Spleen (tissue), 11 donors: ENCODE results near the gene CRB2. TPM values are rescaled to one million over a fixed set of nuclear protein-coding genes. Genes with fewer than 3 reads are reported as not detected.

Experiments used
- DNase-seq: peaks from one replicate; pipeline ENCODE4 v3.0.0-alpha.2; 2020
- H3K27ac ChIP-seq, 8 donors: fragments of 200-600 bp; sonication (generic) in 7 of 8; 1 replicate in 4 of 8; 2 replicates in 4 of 8; pipeline versions ENCODE4 v1.5.0 to v1.8.0; 2016 to 2021; ENCODE audit warnings: inconsistent platforms in 4 of 8, mild to moderate bottlenecking in 4 of 8, moderate library complexity in 1 of 8
- H3K27me3 ChIP-seq, 7 donors: fragments of 200-600 bp; sonication (generic) in 6 of 7; replicated peaks in 1 of 7; 1 replicate in 4 of 7; 2 replicates in 3 of 7; pipeline versions ENCODE4 v1.5.0 to v1.8.0; 2016 to 2021; ENCODE audit warnings: inconsistent platforms in 3 of 7, mild to moderate bottlenecking in 1 of 7
- H3K36me3 ChIP-seq, 6 donors: fragments of 200-600 bp; sonication (generic) in 5 of 6; 1 replicate in 4 of 6; 2 replicates in 2 of 6; pipeline versions ENCODE4 v1.5.0 to v1.8.0; 2016 to 2021; ENCODE audit warnings: inconsistent platforms in 2 of 6
- H3K4me1 ChIP-seq, 6 donors: fragments of 200-600 bp; sonication (generic) in 5 of 6; 1 replicate in 3 of 6; 2 replicates in 3 of 6; pipeline versions ENCODE4 v1.5.0 to v1.8.0; 2016 to 2021; ENCODE audit warnings: inconsistent platforms in 3 of 6
- H3K4me3 ChIP-seq, 8 donors: fragments of 200-600 bp; sonication (generic) in 7 of 8; 1 replicate in 4 of 8; 2 replicates in 4 of 8; pipeline versions ENCODE4 v1.5.0 to v1.8.0; 2016 to 2021; ENCODE audit warnings: inconsistent platforms in 4 of 8, mild to moderate bottlenecking in 4 of 8, moderate library complexity in 2 of 8
- H3K9me3 ChIP-seq, 8 donors: fragments of 200-600 bp; sonication (generic) in 7 of 8; 1 replicate in 4 of 8; 2 replicates in 4 of 8; pipeline versions ENCODE4 v1.5.0 to v1.8.0; 2016 to 2021; ENCODE audit warnings: inconsistent platforms in 4 of 8
- CTCF ChIP-seq, 11 experiments: fragments of 200-600 bp in 7 of 11; fragments of 450-650 bp in 4 of 11; sonication (generic) in 4 of 11; IDR thresholded peaks in 8 of 11; conservative IDR thresholded peaks in 3 of 11; 1 replicate in 7 of 11; 2 replicates in 4 of 11; pipeline versions ENCODE4 v1.4.0 to v1.8.0; 2016 to 2021; ENCODE audit warnings: antibody characterized with exemption in 11 of 11, inconsistent platforms in 4 of 11, mild to moderate bottlenecking in 1 of 11
- POLR2A ChIP-seq, 3 donors: fragments of 450-650 bp; IDR thresholded peaks; one replicate each; pipeline ENCODE4 v1.5.1; 2017; ENCODE audit warnings: antibody characterized with exemption in 3 of 3, mild to moderate bottlenecking in 1 of 3
- POLR2AphosphoS5 ChIP-seq, 3 donors: sonication (generic); formaldehyde crosslinking; IDR thresholded peaks; one replicate each; pipeline ENCODE4 v1.5.1; 2017; ENCODE audit warnings: antibody characterized with exemption in 3 of 3
- WGBS, 5 donors: extraction: QIAGEN DNeasy Blood & Tissue Kit in 3 of 5; methylation state at CpG; one replicate each; pipeline versions ENCODE4 v1.1.5 to v1.1.7; 2013 to 2018; 5-methylcytosine and 5-hydroxymethylcytosine counted together
- intact Hi-C: fragments of 100-400 bp; cut with DNase I; formaldehyde crosslinking; loops from one replicate; pipeline ENCODE4 v1.15.0; 2023; ENCODE audit warnings: low total_unique reads
- polyA plus RNA-seq, 3 donors: library from polyadenylated mRNA; stranded (reverse); fragments of 200-250 nt; gene quantifications; one replicate each; pipeline ENCODE4 v1.2.1, GENCODE V29; 2013
- total RNA-seq, 7 donors: library from RNA; depleted of rRNA in 3 of 7; stranded (reverse); fragments of >200 nt in 3 of 7; fragmentation: NEBNext Ultra II Directional in 4 of 7; extraction: Animal tissue kit (Norgen Biotek cat#: 25700) in 4 of 7; gene quantifications; one replicate each; pipeline versions ENCODE4 v1.1.0 to v1.2.1, GENCODE V29; 2016 to 2021
- donor health status: healthy with polysubstance abuse.
- donor health status: DM: no; HTN: no; CAD: no; lungs with moderate emphysema.
- donor health status: DM: no; HTN: no; CAD: no.
- donor health status: Bipolar disorder and iron deficiency.
- donor health status: healthy.
- donor health status: DM: no; HTN: no; CAD: no.
- donor health status: DM: yes; HTN: yes; CAD: no.

Gene CRB2
- total and polyA plus RNA-seq, 10 donors: 0.34 to 3.0 (median 1.6) TPM

GRCh38 chr9:123419721-123420591 is 64.0 kb downstream of the CRB2 start:
- intact Hi-C loops: no loop called here
- 86 to 90% (median 88%) methylated on average over 28 to 31 of the region's 31 CpGs for WGBS, 5 donors
- no peaks in the 10 kb centered on the region for H3K27me3 ChIP-seq
- H3K27ac ChIP-seq: no peak overlapping the region
- no peaks in the 10 kb centered on the region for H3K4me1 ChIP-seq
- H3K4me3 ChIP-seq: no peak overlapping the region
- H3K9me3 ChIP-seq: no peaks in the 10 kb centered on the region
- peak; percentile 61 for DNase-seq
- peaks cover 0 to 99% (median 27%) of the 10 kb centered on the region in 6 donors for H3K36me3 ChIP-seq
- peak in 1 of 3 donors; percentile 4 for TF ChIP-seq POLR2AphosphoS5 (IDR thresholded peaks at IDR 0.05)
- TF ChIP-seq CTCF (IDR thresholded peaks at IDR 0.05 in 8 of 11, conservative IDR thresholded peaks at IDR 0.05 in 3 of 11): no peak

- 52 to 60% (median 56%) methylated on average over 14 to 17 of the region's 17 CpGs for WGBS, 5 donors
These were observed 64.7 kb downstream of the CRB2 start for GRCh38 chr9:123420592-123421111.

GRCh38 chr9:123421186-123421585 is 65.2 kb downstream of the CRB2 start:
- peaks cover 0 to 99% (median 28%) of the 10 kb centered on the region in 6 donors for H3K36me3 ChIP-seq
- intact Hi-C loops: no loop called here
- H3K27ac ChIP-seq: no peak overlapping the region
- TF ChIP-seq POLR2A (IDR thresholded peaks at IDR 0.05) (no peak), POLR2AphosphoS5 (IDR thresholded peaks at IDR 0.05) (no peak), CTCF (IDR thresholded peaks at IDR 0.05 in 8 of 11, conservative IDR thresholded peaks at IDR 0.05 in 3 of 11) (no peak)
- peak; percentile 30 for DNase-seq
- WGBS, 5 donors: 90 to 97% (median 93%) methylated on average over 13 of the region's 13 CpGs
- H3K9me3 ChIP-seq: no peaks in the 10 kb centered on the region
- peaks cover 0 to under 1% (median 0%) of the 10 kb centered on the region in 6 donors for H3K4me1 ChIP-seq
- H3K27me3 ChIP-seq: no peaks in the 10 kb centered on the region
- H3K4me3 ChIP-seq: no peak overlapping the region

More at GRCh38 chr9:123420592-123421111, 64.7 kb downstream of the CRB2 start:
- DNase-seq: peak; percentile 56
- Histone ChIP-seq H3K27me3 (no peaks in the 10 kb centered on the region), H3K27ac (no peak overlapping the region), H3K4me1 (no peaks in the 10 kb centered on the region), H3K36me3 (peaks cover 0 to 99% (median 29%) of the 10 kb centered on the region in 6 donors), H3K9me3 (no peaks in the 10 kb centered on the region), H3K4me3 (no peak overlapping the region)
- intact Hi-C loops: no loop called here
- TF ChIP-seq POLR2AphosphoS5 (IDR thresholded peaks at IDR 0.05) (no peak), POLR2A (IDR thresholded peaks at IDR 0.05) (no peak), CTCF (IDR thresholded peaks at IDR 0.05 in 8 of 11, conservative IDR thresholded peaks at IDR 0.05 in 3 of 11) (no peak)

- H3K27me3 ChIP-seq: no peaks in the 10 kb centered on the region
- no peak for TF ChIP-seq POLR2AphosphoS5 (IDR thresholded peaks at IDR 0.05)
- TF ChIP-seq CTCF (IDR thresholded peaks at IDR 0.05 in 8 of 11, conservative IDR thresholded peaks at IDR 0.05 in 3 of 11): no peak
- TF ChIP-seq POLR2A (IDR thresholded peaks at IDR 0.05): no peak
- peak; percentile 43 for DNase-seq
- no peaks in the 10 kb centered on the region for H3K9me3 ChIP-seq
- no peak overlapping the region for H3K4me3 ChIP-seq
- WGBS, 5 donors: 85 to 94% (median 87%) methylated on average over 8 of the region's 8 CpGs
- intact Hi-C loops: no loop called here
- H3K27ac ChIP-seq: no peak overlapping the region
- H3K36me3 ChIP-seq: peaks cover 0 to 99% (median 27%) of the 10 kb centered on the region in 6 donors
- peaks cover 0 to 8% (median 0%) of the 10 kb centered on the region in 6 donors for H3K4me1 ChIP-seq
These were observed 65.9 kb downstream of the CRB2 start for GRCh38 chr9:123421801-123422455.
